CD1c-positive myeloid dendritic cell (primary cell): Measurements from ENCODE around the gene ANO7.

Experiments used
- DNase-seq: peaks from one replicate; pipeline ENCODE4 v3.0.0-alpha.2; 2016; ENCODE audit errors: extremely low spot score

Gene ANO7

DNA sequence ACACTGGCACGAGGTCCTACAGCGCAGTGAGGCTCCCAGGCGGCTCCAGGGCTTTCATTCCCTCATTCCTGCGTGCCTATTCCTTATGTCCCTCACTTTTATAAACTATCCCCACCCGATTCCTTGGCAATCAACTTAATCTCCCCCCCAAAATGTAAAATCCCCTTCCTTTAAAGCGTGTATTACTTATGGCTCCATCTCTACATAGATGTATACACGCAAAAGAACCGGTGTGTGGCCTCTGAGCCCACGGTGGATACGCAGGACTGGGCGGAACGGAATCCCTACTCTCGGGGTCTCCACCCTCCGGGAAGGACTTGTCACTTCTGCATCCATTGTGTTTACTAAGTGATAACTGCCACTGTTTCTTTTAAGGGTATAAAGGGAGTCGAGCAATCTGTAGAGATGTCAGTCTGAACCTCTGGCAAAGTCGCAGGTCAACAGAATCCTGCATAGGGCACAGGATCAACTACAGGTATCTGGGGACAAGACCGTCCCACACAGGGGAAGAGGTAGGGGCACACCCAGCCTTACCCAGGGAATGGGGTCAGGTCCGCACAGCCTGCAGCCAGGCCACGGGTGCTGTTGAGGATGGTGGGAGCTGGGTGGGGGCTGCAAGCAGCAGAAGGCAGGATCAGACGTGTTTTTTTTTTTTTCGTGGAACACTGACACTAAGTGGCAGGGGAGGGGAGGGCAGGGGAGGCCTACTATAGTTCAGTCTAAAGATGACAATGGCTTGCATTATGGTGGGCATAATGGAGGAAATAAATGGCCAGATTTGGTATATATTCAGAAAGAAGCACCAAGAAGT is 84.9 kb downstream of the ANO7 start:
- no peak for DNase-seq

DNA sequence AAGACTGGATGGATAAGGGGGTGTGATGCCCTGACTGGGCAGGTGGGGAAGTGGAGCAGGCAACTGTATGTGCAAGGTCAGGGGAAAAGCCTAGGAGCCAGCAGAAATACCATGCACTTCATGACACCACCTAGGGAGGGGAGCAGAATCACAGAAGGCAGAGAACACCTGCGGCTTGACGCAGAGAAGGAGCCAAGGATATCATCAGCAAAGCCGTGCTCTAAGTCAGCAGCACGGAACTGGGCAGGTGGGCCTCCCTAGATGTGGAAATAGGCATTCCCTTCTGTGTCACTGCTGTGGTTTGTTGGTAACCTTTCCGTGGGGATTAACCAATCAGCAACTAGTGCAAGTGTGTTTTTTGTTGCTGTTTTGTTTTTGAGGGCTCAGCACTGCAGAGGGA is 85.7 kb downstream of the ANO7 start:
- DNase-seq: no peak
